ENCODE measurements around the gene P4HB.

- TF ChIP-seq POLR2A (IDR thresholded peaks at IDR 0.05; ENCODE audit: low read depth, low read length) (no peak), MXI1 (IDR thresholded peaks at IDR 0.05; ENCODE audit: low read depth, low read length) (no peak), FOXK2 (IDR thresholded peaks at IDR 0.05) (no peak), CHD2 (IDR thresholded peaks at IDR 0.05; ENCODE audit: borderline replicate concordance, low read depth, low read length) (no peak), NKRF (conservative IDR thresholded peaks at IDR 0.05) (no peak)
These were observed 40.0 kb upstream of the P4HB start for GRCh38 chr17:81900181-81900820.
